ENCODE results near the gene DCUN1D2. TPM values are rescaled to one million over a fixed set of nuclear protein-coding genes. Genes with fewer than 3 reads are reported as not detected.

Gene DCUN1D2
- total RNA-seq, 1 donor from 2014 or later = 29.2 TPM

- H3K36me3 Mint-ChIP-seq = peaks cover 17% of the 10 kb centered on the region
- H3K4me3 Mint-ChIP-seq = no peak overlapping the region
- no peaks in the 10 kb centered on the region for H3K9me3 Mint-ChIP-seq
- no peaks in the 10 kb centered on the region for H3K27me3 Mint-ChIP-seq
- peak overlapping the region; percentile 29 for H3K27ac Mint-ChIP-seq
- no peak for DNase-seq (ENCODE audit: extremely low spot score, unreplicated experiment)
- H3K4me1 Mint-ChIP-seq (ENCODE audit: unreplicated experiment) = peaks cover 7% of the 10 kb centered on the region
- TF ChIP-seq, protein P1, sequence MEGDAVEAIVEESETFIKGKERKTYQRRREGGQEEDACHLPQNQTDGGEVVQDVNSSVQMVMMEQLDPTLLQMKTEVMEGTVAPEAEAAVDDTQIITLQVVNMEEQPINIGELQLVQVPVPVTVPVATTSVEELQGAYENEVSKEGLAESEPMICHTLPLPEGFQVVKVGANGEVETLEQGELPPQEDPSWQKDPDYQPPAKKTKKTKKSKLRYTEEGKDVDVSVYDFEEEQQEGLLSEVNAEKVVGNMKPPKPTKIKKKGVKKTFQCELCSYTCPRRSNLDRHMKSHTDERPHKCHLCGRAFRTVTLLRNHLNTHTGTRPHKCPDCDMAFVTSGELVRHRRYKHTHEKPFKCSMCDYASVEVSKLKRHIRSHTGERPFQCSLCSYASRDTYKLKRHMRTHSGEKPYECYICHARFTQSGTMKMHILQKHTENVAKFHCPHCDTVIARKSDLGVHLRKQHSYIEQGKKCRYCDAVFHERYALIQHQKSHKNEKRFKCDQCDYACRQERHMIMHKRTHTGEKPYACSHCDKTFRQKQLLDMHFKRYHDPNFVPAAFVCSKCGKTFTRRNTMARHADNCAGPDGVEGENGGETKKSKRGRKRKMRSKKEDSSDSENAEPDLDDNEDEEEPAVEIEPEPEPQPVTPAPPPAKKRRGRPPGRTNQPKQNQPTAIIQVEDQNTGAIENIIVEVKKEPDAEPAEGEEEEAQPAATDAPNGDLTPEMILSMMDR (conservative IDR thresholded peaks at IDR 0.05) = no peak
These were observed 41.8 kb upstream of the DCUN1D2 start for GRCh38 chr13:113532156-113532806.

DNA sequence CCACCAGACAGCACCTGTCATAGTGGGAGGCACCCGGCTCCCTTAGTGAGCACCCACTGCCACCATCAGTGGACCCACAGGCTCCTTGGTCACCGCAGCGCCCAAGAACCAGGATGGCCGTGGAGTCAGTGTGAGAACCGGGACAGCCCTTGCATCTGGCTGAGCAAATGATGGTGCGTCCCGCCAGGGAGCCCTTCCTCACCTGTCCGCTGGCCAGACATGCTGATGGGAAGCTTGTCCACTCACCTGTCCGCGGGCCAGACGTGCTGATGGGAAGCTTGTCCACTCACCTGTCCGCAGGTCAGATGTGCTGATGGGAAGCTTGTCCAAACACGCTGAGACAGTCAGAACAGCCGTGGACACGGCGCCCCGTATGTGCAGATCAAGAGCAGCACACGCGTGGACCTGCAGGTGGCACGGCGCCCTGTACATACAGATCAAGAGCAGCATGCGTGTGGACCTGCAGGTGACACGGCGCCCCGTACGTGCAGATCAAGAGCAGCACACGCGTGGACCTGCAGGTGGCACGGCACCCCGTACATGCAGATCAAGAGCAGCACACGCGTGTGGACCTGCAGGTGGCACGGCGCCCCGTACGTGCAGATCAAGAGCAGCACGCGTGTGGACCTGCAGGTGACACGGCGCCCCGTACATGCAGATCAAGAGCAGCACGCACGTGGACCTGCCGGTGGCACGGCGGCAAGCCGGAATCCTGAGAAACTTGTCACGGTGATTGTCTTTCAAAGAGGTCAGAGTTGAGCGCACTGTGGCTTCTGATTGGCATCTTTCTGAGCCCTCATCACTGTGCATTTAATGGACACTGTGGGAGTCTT lies 40.7 kb upstream of the DCUN1D2 start:
- H3K36me3 Mint-ChIP-seq = peaks cover 25% of the 10 kb centered on the region
- no peak overlapping the region for H3K4me3 Mint-ChIP-seq
- H3K4me1 Mint-ChIP-seq (ENCODE audit: unreplicated experiment) = peaks cover 7% of the 10 kb centered on the region
- no peak overlapping the region for H3K27ac Mint-ChIP-seq
- DNase-seq (ENCODE audit: extremely low spot score, unreplicated experiment) = no peak
- TF ChIP-seq, protein P1 (conservative IDR thresholded peaks at IDR 0.05) = no peak
- no peaks in the 10 kb centered on the region for H3K27me3 Mint-ChIP-seq
- no peaks in the 10 kb centered on the region for H3K9me3 Mint-ChIP-seq

DNA sequence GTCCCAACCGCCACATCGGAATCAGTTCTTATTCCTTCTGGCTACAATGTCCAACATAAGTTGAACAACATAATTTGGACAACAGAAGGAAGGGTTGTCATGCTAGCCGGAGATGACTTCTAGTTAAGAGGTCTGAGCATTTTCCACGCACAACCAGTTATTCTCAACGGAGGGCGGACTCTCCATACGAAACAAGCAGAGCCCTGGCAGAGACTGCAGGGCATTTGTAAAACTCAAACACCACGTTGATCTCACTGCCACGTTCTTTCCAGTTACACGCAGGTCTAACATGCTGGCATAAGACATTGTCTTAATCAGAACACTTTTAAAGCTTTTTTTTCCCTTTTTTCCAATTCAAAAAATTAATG lies 38.3 kb upstream of the DCUN1D2 start:
- Mint-ChIP-seq H3K27ac (no peak overlapping the region), H3K4me1 (ENCODE audit: unreplicated experiment) (peaks cover 6% of the 10 kb centered on the region)

GRCh38 chr13:113528101-113528812 lies 37.7 kb upstream of the DCUN1D2 start:
- no peaks in the 10 kb centered on the region for H3K9me3 Mint-ChIP-seq
- H3K4me1 Mint-ChIP-seq (ENCODE audit: unreplicated experiment) = peaks cover under 1% of the 10 kb centered on the region
- no peaks in the 10 kb centered on the region for H3K27me3 Mint-ChIP-seq
- TF ChIP-seq, protein P1 (conservative IDR thresholded peaks at IDR 0.05) = no peak
- H3K27ac Mint-ChIP-seq = no peak overlapping the region
- H3K4me3 Mint-ChIP-seq = no peak overlapping the region
- H3K36me3 Mint-ChIP-seq = peaks cover 33% of the 10 kb centered on the region
- no peak for DNase-seq (ENCODE audit: extremely low spot score, unreplicated experiment)

More for the DNA sequence above, 38.3 kb upstream of the DCUN1D2 start:
- H3K9me3 Mint-ChIP-seq = no peaks in the 10 kb centered on the region
- no peaks in the 10 kb centered on the region for H3K27me3 Mint-ChIP-seq
- DNase-seq (ENCODE audit: extremely low spot score, unreplicated experiment) = no peak
- peaks cover 31% of the 10 kb centered on the region for H3K36me3 Mint-ChIP-seq
- H3K4me3 Mint-ChIP-seq = no peak overlapping the region
- TF ChIP-seq, protein P1 (conservative IDR thresholded peaks at IDR 0.05) = no peak

DNA sequence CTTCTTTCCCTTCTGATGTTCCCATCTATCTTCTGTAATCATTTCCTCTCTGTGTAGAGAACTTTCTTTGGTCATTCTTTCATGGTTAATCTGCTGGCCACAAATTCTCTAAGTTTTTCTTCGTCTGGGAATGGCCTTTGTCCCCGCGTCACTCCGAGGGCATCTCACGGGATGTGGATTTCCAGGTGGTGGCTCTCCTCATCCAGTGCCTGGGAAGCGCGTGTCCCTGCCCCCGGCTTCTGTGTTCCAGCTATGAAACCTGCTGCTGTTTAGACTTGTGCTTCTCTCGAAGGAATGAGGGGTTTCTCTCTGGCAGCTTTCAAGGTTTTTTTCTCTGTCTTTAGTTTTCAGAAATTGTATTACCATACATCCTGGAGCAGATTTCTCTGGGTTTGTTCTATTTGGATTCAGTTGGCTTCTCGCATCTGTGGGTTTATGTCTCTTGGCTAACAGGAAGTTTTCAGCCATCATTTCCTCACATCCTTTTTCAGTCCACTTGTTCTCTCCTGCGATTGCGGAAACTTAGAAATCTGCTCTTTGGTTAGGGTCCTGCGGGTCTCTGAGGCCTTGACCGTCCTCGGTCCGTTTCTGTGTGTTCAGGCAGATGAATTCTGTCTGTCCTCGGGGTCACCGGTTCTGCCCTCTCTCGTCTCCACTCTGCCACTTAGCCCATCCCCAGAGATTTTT lies 36.9 kb upstream of the DCUN1D2 start:
- no peaks in the 10 kb centered on the region for H3K27me3 Mint-ChIP-seq
- no peaks in the 10 kb centered on the region for H3K4me1 Mint-ChIP-seq (ENCODE audit: unreplicated experiment)
- TF ChIP-seq, protein P1 (conservative IDR thresholded peaks at IDR 0.05) = no peak
- peaks cover 37% of the 10 kb centered on the region for H3K36me3 Mint-ChIP-seq
- no peak overlapping the region for H3K27ac Mint-ChIP-seq
- DNase-seq (ENCODE audit: extremely low spot score, unreplicated experiment) = no peak
- no peak overlapping the region for H3K4me3 Mint-ChIP-seq
- H3K9me3 Mint-ChIP-seq = no peaks in the 10 kb centered on the region

All from type B pancreatic cell (in vitro differentiated cells).